Cardiac muscle cell (in vitro differentiated cells and primary cell): Measurements from ENCODE around the gene TRIM56. TPM values are rescaled to one million over a fixed set of nuclear protein-coding genes. Genes with fewer than 3 reads are reported as not detected.
A peak's percentile ranks its signal among the peaks of the same experiment; 100 is the strongest.
"Not testable (repeated sequence)": the region's sequence is repeated elsewhere in the genome, so short reads cannot be mapped to it uniquely, and the experiment has no call there.

Source experiments
- DNase-seq, 2 donors: peaks; one replicate each; pipeline versions ENCODE4 v3.0.0 to v3.0.0-alpha.2; 2010 to 2017; ENCODE audit warnings: low read depth in 1 of 2, low spot score in 1 of 2
- H3K27ac ChIP-seq: fragments of 200-600 bp; sonication (generic); 2 replicates; pipeline ENCODE4 v1.5.1; 2016
- H3K27me3 ChIP-seq: fragments of 200-600 bp; sonication (generic); 2 replicates; pipeline ENCODE4 v1.6.0; 2016; ENCODE audit warnings: control low read depth
- H3K36me3 ChIP-seq: fragments of 200-600 bp; sonication (generic); 2 replicates; pipeline ENCODE4 v1.5.1; 2016; ENCODE audit warnings: control low read depth
- H3K4me1 ChIP-seq: fragments of 200-600 bp; sonication (generic); 2 replicates; pipeline ENCODE4 v1.8.1; 2017; ENCODE audit warnings: low read depth, mild to moderate bottlenecking, mixed run types
- H3K4me3 ChIP-seq: fragments of 200-600 bp; sonication (generic); 2 replicates; pipeline ENCODE4 v1.5.1; 2016; ENCODE audit warnings: mild to moderate bottlenecking
- H3K9me3 ChIP-seq: fragments of 200-600 bp; sonication (generic); 2 replicates; pipeline ENCODE4 v1.5.1; 2017; ENCODE audit warnings: low read depth, mild to moderate bottlenecking, control low read depth
- CTCF ChIP-seq: IDR thresholded peaks from 2 replicates; pipeline ENCODE4 v1.5.1; 2012; ENCODE audit warnings: low read depth, mild to moderate bottlenecking, low read length
- polyA plus RNA-seq: library from polyadenylated mRNA; unstranded; fragments of >200 nt; fragmentation: Nextera tagmentation; extraction: Ambion mirVana; gene quantifications from 2 replicates; pipeline ENCODE4 v1.2.1, GENCODE V29; 2016
- total RNA-seq: library from RNA; depleted of rRNA; stranded (reverse); fragments of >200 nt; gene quantifications from 2 replicates; pipeline ENCODE4 v1.2.3, GENCODE V29; 2016

Gene TRIM56
- total and polyA plus RNA-seq, 2 experiments from 2014 or later = 11.6 to 12.9 TPM

- Histone ChIP-seq H3K4me3 (no peak overlapping the region), H3K36me3 (no peaks in the 10 kb centered on the region), H3K4me1 (no peaks in the 10 kb centered on the region), H3K9me3 (no peaks in the 10 kb centered on the region), H3K27ac (no peak overlapping the region), H3K27me3 (no peaks in the 10 kb centered on the region)
- TF ChIP-seq CTCF = no peak
- peak in 1 of 2 donors; percentile 78 for DNase-seq
Measured at GRCh38 chr7:101108330-101108857, 23.1 kb downstream of the TRIM56 start.

DNA sequence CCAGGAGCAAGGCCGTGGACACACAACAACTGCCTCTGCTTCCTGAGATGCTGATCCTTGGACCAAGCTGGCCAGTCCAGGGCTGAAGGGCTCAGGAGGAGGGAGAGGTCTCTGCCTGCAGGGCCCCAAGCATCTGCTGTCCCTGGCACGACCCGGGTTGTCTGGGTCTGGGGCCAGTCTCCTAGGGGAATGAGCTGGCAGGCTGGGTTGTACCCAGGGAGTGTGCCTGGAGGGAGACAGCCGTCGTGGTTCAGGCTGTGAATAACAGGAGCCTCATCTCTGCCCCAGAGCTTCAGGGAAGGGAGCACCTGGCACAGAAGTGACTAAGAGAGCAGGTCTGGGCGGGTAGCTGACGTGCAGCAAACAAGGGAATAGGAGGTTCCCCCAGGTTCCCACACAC is 23.7 kb downstream of the TRIM56 start:
- Histone ChIP-seq H3K4me3 (no peak overlapping the region), H3K4me1 (no peaks in the 10 kb centered on the region), H3K27me3 (no peaks in the 10 kb centered on the region), H3K36me3 (no peaks in the 10 kb centered on the region), H3K27ac (no peak overlapping the region), H3K9me3 (no peaks in the 10 kb centered on the region)
- TF ChIP-seq CTCF = no peak
- no peak for DNase-seq

DNA sequence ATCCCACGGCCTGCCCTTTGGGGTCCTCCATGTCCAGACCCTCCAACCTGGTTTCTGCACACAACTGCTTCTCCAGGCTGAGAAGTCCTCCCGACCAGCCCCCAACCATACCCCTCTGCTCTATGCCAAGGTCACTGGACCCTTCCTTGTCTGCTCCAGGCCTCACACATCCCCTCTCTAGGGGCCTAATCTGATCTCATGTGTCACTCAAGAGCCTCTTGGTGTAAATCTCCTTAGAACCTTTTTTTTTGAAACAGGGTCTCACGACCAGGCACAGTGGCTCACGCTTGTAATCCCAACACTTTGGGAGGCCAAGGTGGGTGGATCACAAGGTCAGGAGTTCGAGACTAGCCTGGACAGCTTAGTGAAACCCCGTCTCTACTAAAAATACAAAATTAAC is 24.1 kb downstream of the TRIM56 start:
- Histone ChIP-seq H3K9me3 (no peaks in the 10 kb centered on the region), H3K27ac (no peak overlapping the region), H3K4me1 (no peaks in the 10 kb centered on the region), H3K4me3 (no peak overlapping the region), H3K36me3 (no peaks in the 10 kb centered on the region), H3K27me3 (no peaks in the 10 kb centered on the region)
- DNase-seq = no peak
- no peak for TF ChIP-seq CTCF

DNA sequence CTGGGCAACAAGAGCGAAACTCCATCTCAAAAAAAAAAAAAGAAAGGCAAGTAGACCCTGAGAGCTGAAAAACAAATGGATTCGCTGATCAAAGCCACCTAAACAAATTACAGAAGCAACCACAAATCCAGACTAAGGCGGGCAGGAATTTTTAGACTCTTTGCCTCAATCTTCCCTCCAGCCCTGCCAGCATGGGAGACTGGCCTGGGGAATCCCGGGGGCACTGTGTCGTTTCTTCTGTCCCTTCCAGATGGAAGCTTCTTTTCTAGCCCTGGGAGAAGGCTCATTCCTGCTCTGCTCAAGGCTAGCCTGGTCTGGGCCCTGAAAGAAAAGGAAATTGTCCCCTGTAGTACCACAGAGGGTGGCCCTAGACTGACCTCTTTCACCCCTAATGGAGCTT is 26.0 kb downstream of the TRIM56 start:
- Histone ChIP-seq H3K4me1 (no peaks in the 10 kb centered on the region), H3K27me3 (no peaks in the 10 kb centered on the region), H3K36me3 (no peaks in the 10 kb centered on the region), H3K4me3 (no peak overlapping the region), H3K27ac (no peak overlapping the region), H3K9me3 (no peaks in the 10 kb centered on the region)
- TF ChIP-seq CTCF = no peak
- no peak for DNase-seq

DNA sequence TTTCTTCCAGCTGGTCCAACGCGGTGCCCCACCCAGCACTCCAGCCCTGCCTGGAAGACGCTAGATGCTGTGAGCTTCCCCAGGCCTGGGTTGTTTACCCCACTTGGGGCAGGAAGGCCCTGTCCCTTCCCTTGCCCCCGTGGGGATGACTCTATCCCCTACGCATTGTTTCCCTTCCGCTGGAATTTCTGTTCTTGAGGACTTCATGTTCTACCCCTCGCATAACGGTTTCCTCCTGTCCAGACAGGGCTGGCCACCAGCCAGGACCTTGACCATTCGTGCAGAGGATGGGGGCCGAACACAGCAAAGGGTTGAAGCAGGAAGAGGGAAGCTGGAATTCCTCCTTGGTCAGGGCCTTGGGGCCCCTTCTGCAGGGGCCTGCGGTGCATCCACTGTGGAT is 27.0 kb downstream of the TRIM56 start:
- H3K27me3 ChIP-seq = no peaks in the 10 kb centered on the region
- peak in 1 of 2 donors; percentile 98 for DNase-seq
- H3K9me3 ChIP-seq = no peaks in the 10 kb centered on the region
- no peak for TF ChIP-seq CTCF
- no peak overlapping the region for H3K27ac ChIP-seq
- H3K4me1 ChIP-seq = no peaks in the 10 kb centered on the region
- H3K36me3 ChIP-seq = no peaks in the 10 kb centered on the region
- H3K4me3 ChIP-seq = no peak overlapping the region

DNA sequence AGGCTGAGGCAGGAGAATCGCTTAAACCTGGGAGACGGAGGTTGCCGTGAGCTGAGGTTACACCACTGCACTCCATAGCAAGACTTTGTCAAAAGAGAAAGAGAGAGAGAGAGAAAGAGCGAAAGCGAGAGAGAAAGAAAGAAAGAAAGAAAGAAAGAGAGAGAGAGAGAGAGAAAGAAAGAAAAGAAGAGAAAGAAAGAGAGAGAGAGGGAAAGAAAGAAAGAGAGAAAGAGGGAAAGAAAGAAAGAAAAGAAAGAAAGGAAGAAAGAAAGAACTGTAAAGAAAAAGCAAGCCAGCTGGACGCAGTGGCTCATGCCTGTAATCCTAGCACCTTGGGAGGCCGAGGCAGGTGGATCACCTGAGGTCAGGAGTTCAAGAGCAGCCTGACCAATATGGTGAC is 27.9 kb downstream of the TRIM56 start:
- not testable (repeated sequence) for H3K27ac ChIP-seq, H3K9me3 ChIP-seq, DNase-seq

More for the DNA sequence above, 27.9 kb downstream of the TRIM56 start:
- not testable (repeated sequence) for H3K27me3 ChIP-seq, H3K4me1 ChIP-seq, H3K4me3 ChIP-seq, H3K36me3 ChIP-seq
